HG03159 (cell line): Measurements from ENCODE around the gene F2RL3.
A peak's percentile ranks its signal among the peaks of the same experiment; 100 is the strongest.

Experiments
- ATAC-seq: cut with Tn5 transposase; IDR thresholded peaks from one replicate; pipeline ENCODE4 v1.9.1; 2021; ENCODE audit warnings: mild to moderate bottlenecking, moderate library complexity; ENCODE audit not compliant: unreplicated experiment

F2RL3 gene

DNA sequence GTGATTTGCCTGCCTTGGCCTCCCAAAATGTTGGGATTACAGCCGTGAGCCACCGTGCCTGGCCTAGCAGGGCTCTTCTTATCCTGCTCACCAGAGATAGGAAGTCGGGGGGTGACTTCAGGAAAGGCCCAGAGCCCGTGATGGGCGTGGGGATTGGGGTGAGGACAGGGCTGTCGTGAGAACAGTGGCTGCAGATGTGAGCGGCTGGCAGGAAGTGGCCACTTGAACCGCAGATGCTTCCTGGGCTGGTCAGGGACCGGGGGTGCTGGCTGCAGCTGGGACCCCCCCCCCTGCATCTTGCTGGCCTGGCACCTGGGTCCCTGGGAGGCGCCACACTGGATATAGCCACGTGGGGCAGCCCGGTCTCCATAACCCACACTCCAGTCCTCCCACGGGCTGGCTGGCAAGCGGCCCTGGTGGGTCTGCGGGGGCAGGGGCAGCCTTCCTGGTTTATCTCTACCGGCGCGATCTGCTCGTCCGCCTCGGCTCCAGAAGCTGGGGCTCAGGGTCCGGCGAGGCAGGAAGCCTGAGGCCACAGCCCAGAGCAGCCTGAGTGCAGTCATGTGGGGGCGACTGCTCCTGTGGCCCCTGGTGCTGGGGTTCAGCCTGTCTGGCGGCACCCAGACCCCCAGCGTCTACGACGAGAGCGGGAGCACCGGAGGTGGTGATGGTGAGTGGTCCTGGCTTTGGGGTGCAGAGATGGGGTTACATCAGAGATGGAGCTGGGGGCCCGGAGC, at the start of gene F2RL3:
Gene F2RL3 (plus strand): TSS at position 371 of the 737 bp plus-strand sequence. CDS start 191 bp downstream, at position 562.
- peak; percentile 44 for ATAC-seq

DNA sequence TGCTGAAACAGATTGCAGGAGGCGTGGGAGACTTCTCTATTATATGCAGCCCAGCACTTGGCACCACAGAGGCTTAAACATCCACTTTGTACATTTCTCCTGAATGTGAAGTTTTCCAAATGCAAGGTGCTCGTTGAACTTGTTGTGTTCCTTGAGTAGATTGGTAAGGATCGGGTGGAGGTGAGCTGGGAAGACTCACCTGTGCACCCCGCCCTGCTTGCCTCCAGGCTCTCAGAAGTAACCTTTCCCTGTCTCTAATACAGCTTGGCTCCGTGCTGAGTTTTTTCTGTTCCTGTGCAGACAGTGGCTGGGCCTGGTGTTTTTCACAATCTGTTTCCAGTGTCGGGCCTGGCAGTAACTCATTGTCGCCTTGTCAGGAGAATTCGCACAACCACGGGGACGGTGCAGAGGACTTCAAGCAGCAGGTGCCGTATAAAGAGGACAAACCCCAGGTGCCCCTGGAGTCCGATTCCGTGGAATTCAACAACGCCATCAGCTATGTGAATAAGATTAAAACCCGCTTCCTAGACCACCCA, 47.3 kb upstream of the F2RL3 start:
- no peak for ATAC-seq

DNA sequence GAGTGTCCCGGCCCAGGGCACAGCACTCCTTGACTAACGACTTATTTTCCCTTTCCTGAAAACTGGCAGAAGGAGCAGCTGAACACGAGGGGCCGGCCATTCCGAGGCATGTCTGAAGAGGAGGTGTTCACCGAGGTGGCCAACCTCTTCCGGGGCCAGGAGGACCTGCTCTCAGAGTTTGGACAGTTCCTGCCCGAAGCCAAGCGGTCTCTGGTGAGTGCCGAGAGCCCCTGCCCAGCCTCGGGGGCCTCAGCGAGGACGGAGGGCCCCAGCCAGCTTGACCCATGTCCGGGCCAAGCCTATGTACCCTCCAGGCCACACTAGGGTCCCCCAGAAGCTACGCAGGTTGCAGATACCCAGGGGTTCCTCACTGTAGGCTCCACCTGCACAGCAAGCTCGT, 41.9 kb upstream of the F2RL3 start:
- ATAC-seq: no peak

DNA sequence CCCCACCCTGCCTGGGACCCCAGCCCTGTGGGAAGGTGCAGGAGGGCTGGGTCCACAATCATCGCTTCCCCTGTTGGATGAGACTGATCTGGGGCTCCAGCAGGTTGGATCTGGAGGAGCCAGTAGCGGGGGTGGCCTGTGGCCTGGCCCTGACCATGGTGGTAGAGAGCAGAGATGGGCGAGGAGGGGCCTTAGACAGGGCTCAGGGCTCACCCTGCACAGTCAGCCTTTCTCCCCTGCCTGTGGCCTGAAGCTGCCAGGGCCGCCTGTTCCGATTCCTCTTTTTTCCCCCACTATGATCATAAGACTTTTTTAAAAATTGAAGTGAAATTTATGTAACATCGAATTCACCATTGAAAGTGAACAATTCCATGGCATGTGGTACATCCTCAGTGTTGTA, 41.4 kb upstream of the F2RL3 start:
- ATAC-seq: no peak

DNA sequence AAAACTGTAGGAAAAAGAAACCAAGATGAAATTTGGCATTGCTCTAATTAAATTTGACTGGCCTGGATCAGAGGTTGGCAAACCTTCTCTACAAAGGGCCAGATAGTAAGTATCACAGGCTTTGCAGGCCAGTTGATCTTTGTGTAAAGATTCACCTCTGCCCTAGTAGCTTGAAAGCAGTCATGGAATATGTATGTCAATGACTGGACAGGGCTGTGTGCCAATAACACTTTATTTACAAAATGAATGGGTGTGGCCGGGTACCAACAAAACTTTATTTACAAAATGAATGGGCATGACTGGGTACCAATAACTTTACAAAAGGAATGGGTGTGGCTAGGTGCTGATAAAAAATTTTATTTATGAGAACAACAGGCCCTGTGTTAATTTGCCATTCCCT, 39.6 kb upstream of the F2RL3 start:
- no peak for ATAC-seq

DNA sequence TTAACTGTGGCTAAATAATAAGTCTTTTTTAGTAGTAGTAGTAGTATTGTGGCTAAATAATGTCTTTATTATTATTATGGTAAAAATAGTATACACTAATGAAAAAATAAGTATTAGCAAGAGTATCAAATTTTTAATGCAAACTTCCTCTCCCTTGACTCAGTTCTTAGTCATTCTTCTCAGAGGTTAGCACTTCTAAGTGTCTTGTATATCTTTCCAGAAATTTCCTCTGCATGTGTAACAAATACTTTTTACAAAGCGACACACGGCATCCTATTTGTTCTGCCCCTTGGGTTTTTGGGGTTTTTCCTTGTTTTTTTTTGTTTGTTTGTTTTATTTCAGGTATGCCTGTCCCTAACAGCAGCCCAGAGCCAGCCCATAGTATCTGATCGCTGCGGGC, 38.7 kb upstream of the F2RL3 start:
- ATAC-seq: no peak

DNA sequence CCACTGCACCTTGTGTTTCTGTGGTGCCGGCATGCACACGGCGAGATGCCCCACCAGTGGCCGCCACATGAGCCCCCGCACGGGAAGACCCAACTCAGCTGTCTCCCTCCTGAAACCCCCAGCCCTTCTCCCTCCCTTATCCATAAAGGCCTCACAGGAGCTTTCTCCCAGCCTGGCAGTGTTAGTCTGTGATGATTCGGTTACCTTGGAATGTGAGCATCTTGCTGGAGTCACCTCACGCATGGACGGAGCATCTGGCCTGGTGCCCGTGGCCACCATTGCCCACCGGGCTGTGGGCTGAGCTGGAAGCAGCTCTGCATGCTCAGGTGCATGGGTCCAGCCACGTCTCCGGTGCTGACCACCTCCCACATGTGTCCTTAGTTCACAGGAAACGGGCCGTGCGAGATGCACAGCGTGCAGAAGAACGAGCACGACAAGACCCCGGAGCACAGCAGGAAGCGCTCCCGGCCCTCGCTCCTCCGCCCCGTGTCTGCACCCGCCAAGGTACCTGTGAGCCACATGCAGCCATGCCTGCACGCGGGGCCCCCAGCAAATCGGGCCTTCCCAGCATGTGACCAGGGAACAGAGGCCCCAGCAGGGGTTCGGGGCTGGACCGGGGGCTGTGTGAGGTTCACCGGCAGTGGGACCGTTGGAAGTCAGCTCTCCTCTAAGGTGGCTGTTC, 37.6 kb upstream of the F2RL3 start:
- ATAC-seq: no peak

DNA sequence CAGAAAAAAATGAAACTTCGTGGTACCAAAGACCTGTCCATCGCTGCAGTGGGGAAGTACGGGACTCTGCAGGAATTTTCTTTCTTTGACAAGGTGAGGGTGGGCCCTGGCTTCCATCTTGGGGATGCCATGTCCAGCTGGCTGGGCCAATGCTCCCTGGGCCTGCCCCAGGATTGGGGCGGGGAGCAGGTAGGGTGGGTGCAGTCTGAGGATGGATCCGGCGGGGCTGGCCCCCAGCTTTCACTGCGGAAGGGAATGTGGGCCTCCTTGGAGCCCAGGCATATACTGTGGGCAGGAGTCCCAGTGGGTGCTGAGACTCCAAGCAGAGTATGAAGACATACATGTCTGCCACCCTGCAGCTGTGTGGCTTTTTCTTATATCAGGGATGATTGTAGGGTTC, 35.7 kb upstream of the F2RL3 start:
- ATAC-seq: no peak

DNA sequence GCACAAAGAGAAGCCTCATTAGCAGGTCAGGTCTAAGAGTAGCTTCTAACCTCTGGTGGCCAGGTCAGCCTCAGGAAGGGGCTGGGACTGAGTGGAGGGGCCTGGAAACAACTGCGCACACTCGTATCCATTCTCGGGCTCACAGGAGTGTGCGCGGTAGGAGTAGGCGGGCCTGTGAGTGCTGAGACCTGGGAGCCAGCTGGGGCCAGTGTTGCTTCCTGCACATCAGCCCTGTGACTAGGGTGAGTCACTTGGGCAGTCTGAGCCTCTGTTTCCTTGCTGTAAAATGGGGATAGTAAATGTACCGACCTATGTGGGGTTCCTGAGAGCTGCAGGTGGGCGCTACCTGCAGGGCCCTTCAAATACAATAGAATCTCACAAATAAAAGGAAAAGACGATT, 32.7 kb upstream of the F2RL3 start:
- no peak for ATAC-seq

DNA sequence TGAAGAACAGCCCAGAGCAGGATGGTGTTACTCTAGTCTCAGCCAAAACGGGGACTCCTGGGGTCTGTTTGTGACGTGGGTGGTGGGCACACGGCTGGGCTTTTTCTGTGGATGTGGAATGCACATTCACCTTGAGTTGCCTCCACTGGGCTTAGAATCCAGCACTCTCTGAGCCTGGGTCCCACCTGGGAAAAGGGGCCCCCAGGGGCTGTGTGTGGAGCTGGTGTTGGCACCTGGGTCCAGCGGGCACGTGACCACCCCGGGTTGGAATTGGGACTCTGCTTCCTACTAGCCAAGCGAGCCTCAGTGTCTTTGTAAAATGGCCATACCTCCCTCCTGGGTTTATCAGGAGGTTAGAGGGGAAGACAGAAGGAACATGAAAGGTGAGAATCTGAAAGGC, 29.2 kb upstream of the F2RL3 start:
- ATAC-seq: no peak

DNA sequence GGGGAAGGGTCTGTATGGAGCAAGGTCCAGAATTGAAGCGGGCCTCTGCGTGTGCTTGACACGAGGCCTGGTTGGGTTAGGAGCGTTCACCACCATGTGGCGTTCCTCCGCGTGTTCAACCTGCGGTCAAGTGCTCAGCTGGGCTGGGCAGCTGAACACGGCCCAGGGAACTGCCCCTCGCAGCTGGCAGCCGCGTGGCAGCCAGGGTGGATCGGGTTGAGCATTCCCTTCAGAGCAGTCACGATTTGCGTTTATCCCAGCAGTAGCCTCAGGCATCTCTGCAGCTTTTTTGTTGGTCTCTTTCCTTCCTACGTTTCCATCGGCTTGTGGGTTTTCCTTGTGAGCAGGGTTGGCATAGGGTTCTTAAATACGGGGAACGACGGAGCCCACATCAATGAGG, 28.7 kb upstream of the F2RL3 start:
- ATAC-seq: no peak

DNA sequence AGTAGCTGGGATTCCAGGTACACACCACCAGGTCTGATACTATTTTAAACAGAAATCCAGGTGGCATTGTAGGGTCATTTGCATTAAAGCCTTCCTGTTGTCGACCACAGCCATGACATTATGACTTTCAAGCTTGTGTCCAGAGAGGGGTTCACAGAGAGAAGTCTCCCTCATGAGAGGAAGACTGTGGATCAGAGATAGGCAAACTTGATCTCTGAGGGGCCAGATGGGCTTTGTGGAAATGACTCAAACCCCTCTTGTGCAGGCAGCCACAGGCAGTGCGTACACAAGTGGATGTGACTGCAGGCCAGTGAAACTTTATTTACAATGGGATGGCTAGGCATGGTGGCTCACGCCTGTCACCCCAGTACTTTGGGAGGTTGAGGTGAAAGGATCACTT, 27.8 kb upstream of the F2RL3 start:
- no peak for ATAC-seq

DNA sequence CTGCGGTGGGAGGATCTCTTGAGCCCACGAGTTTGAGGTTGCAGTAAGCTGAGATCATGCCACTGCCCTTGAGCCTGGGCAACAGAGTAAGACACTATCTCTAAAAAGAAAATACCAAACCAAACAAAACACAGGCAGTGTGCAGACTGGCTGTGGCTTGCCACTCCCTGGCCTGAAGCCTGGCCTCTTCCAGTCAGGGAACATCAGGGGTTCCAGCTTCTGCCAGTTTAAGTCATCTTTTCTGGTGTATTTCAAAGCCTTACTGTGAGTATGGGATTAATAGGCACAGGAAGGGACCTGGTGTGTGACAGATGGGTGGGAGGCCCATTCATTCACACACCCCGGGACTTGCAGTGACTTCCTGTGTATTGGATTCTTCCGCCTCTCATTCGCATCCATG, 27.0 kb upstream of the F2RL3 start:
- ATAC-seq: no peak

DNA sequence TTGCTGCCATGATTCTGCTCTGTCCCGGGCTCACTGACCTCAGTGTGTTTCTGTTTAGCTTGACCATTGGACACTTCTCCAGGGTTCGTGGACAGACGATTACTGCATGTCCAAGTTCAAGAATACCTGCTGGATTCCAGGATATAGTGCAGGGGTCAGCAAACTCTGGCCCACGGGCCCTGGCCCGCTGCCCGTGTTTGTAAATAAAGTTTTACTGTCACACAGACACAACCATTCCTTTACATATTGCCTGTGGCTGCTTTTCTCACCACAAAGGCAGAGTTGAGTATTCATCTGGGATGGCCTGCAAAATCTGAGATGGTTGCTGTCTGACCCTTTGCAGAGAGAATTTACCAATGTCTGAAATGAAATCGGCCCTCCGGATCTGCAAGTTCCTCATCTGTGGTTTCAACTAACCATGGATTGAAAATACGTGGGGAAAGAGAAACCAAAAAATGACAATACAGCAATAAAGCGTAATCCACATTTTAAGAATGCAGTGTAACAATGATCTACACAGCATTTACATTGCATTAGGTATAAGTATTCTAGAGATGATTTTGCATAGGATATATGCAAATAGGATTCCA, 25.9 kb upstream of the F2RL3 start:
- no peak for ATAC-seq

DNA sequence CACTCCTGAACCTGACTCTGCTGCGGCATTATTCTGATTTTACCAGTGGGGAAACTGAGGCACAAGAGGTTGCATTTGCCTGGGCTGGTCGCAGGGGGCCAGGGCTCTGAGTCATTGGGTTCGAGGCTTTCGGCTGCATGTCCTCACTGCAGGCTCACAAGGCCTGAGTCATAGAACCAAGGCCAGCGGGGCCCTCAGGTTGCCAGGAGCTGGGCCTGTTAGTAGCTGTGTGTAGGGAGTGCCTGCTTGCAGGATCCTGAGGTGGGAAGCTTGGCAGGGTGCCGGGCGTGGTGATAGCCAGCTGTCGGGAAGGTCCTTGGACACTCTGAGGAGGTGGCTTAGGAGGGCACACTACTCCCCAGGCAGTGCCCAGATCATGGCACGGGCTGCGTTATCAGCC, 21.6 kb upstream of the F2RL3 start:
- no peak for ATAC-seq

DNA sequence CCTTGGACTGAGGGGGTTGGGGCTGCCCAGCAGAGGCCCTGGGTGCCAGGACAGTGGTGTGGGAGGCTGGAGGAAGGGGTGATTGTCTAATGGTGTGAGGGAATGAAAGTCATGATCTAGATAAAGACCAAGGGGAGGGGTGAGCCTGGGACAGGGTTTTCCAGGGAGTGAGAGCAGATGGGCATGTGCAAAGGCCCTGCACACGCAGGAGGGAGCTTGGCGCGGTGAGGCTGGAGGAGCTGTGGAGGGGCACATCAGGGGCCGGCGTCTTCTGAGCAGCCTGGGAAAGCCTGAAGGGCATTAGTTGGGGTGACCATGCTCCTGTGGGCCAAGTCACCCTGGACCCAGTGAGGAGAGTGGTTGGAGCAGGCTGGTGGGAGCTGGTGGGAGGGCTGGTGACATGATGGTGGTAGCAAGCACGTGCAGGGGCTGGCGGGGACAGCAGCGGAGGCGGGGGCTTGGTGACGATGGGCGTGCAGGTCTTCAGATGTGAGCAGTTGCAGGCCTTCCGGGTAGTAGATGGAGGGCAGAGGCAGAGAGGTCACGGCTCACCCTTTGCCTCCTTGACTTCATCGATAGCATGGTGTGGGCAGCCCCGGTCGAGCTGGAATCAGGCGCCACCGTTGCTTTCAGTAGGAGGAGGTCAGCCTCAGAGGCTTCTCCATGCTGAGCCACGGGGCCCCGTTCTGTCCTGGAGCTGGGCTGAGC, 20.2 kb upstream of the F2RL3 start:
- ATAC-seq: no peak

DNA sequence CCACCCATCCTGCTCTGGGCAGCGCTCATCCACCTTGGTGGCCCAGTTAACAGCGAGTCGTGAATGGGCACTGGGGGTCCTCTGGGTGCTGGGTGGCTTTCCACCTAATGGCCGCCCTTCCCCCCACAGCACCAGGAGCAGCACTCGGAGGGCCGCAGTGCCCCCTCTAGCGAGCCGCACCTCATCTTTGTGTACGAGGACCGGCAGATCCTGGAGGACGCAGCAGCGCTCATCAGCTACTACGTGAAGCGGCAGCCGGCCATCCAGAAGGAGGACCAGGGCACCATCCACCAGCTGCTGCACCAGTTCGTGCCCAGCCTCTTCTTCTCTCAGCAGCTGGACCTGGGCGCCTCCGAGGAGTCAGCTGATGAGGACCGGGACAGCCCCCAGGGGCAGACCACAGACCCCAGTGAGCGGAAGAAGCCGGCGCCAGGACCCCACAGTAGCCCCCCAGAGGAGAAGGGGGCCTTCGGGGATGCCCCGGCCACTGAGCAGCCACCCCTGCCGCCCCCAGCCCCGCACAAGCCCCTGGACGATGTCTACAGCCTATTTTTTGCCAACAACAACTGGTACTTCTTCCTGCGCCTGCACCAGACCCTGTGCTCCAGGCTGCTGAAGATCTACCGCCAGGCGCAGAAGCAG, 19.3 kb upstream of the F2RL3 start:
- no peak for ATAC-seq

DNA sequence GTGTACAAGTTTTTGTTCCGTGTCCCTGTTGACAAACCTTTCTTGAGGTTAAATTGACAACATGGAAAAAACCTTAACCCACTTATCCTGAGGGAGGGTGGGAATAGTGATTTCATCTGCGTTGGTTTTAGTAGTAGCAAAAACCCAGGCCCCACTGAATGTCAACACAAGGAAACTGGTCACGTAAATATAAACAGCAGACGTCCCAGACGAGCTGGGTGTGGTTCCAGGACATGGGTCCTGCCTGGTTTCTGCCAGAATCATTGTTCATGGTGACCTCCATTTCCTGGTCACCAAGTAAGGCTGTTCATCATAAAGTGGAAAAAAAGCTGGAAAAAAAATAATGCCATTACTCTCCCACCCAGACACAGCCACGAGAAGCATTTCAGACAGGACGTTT, 16.9 kb upstream of the F2RL3 start:
- no peak for ATAC-seq

DNA sequence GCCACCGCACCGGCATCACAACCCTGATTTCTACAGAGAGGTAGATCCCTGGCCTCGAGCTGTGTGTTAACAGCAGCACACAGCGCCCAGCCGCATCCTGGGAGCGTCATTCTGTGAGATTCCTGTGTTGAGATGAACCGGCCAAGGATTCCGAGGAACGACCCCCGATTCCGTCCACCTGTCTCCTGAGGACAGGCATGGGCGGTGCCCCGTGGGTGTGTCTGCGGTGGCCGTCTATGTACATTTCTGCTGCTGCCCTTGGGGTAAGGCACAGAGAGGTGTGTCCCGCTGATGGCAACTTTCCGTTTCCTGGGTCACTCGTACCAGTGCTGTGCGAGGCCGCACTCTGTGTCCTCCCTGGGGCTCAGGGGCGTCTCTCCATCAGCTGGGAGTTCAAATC, 16.1 kb upstream of the F2RL3 start:
- no peak for ATAC-seq

DNA sequence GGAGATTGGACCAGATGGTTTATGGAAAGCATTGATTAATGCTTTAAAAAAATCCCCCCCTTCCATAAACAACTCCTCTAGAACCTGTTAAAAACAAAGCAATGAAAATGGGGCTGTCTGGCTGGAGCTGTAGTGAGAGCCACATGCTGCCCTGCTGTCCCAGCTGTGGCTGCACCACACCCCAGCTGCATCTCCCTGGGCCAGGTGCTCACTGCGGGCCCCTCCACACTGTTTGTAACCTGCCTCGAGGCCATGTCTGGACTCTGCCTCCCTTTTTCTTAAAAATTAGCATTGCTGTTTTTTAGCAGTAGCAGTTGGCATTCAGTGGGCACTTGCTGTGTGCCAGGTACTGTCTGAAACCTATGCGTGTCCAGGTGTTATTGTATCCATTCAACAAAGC, 15.2 kb upstream of the F2RL3 start:
- no peak for ATAC-seq
